Ramos (cell line): ENCODE measurements around the gene DERL3.

Experiments
- in situ Hi-C: fragments of 300-500 bp; cut with MboI; formaldehyde crosslinking; loops from one replicate; pipeline ENCODE4 v1.14.3; 2022; ENCODE audit warnings: low sequenced_read_pairs; ENCODE audit not compliant: unreplicated experiment

The DERL3 gene

GRCh38 chr22:23847991-23848864 lies 9.4 kb upstream of the DERL3 start:
- in situ Hi-C loops = loop anchor here (5.0 kb wide), 1 partner anchor 76 kb away; the partner anchor contains the start of gene MMP11

GRCh38 chr22:23847310-23847920 lies 8.6 kb upstream of the DERL3 start:
- in situ Hi-C loops = loop anchor here (5.0 kb wide), 1 partner anchor 75 kb away; the partner anchor contains the start of gene MMP11

- in situ Hi-C loops = loop anchor here (5.0 kb wide), 1 partner anchor 74 kb away; the partner anchor contains the start of gene MMP11
These were observed 7.3 kb upstream of the DERL3 start for GRCh38 chr22:23846081-23846469.

GRCh38 chr22:23845265-23846080 lies 6.7 kb upstream of the DERL3 start:
- in situ Hi-C loops = loop anchor here (5.0 kb wide), 1 partner anchor 73 kb away; the partner anchor contains the start of gene MMP11

- in situ Hi-C loops = loop anchor here (5.0 kb wide), 1 partner anchor 72 kb away; the partner anchor contains the start of gene MMP11
These were observed 6.0 kb upstream of the DERL3 start for GRCh38 chr22:23844739-23845202.

GRCh38 chr22:23842599-23842998 lies 3.8 kb upstream of the DERL3 start:
- in situ Hi-C loops = no loop called here

GRCh38 chr22:23841736-23842445 lies 3.1 kb upstream of the DERL3 start:
- in situ Hi-C loops = no loop called here

- in situ Hi-C loops = no loop called here
These were observed 2.5 kb upstream of the DERL3 start for GRCh38 chr22:23841292-23841691.

GRCh38 chr22:23840026-23840425 lies 1.2 kb upstream of the DERL3 start:
- in situ Hi-C loops = no loop called here

- in situ Hi-C loops = no loop called here
These were observed 710 bp downstream of the DERL3 start for GRCh38 chr22:23837911-23838680.

- in situ Hi-C loops = no loop called here
These were observed 1.3 kb downstream of the DERL3 start for GRCh38 chr22:23837496-23837859.

- in situ Hi-C loops = no loop called here
These were observed 1.9 kb downstream of the DERL3 start for GRCh38 chr22:23836692-23837495.

GRCh38 chr22:23836281-23836680 lies 2.5 kb downstream of the DERL3 start:
- in situ Hi-C loops = no loop called here

- in situ Hi-C loops = no loop called here
These were observed 3.2 kb downstream of the DERL3 start for GRCh38 chr22:23835484-23836144.

- in situ Hi-C loops = no loop called here
These were observed 3.9 kb downstream of the DERL3 start for GRCh38 chr22:23834793-23835483.

GRCh38 chr22:23834406-23834792 lies 4.4 kb downstream of the DERL3 start:
- in situ Hi-C loops = no loop called here

GRCh38 chr22:23833911-23834317 lies 4.9 kb downstream of the DERL3 start:
- in situ Hi-C loops = no loop called here
